Myocyte (in vitro differentiated cells): ENCODE data around the gene GTSF1L. TPM values are rescaled to one million over a fixed set of nuclear protein-coding genes. Genes with fewer than 3 reads are reported as not detected.

Source experiments
- total RNA-seq: library from RNA; depleted of rRNA; stranded (reverse); fragments of >200 nt; gene quantifications from 2 replicates; pipeline ENCODE4 v1.2.3, GENCODE V29; 2014

The GTSF1L gene
- total RNA-seq, 1 donor from 2014 or later, result not detected

Other genes starting within 250 kb of the GTSF1L start
- 8.3 and 22.9 TPM in 2 replicates for gene L3MBTL1, start 219.3 kb downstream of the GTSF1L start, total RNA-seq
- gene SGK2, start 168.0 kb downstream of the GTSF1L start, total RNA-seq, result 0.19 and 1.7 TPM in 2 replicates
- gene IFT52, start 136.1 kb downstream of the GTSF1L start, total RNA-seq, result 13.6 and 17.4 TPM in 2 replicates
- 0.16 and 0.21 TPM in 2 replicates for gene MYBL2, start 59.9 kb downstream of the GTSF1L start, total RNA-seq
- 0.16 and 0.70 TPM in 2 replicates for gene TOX2, start 187.8 kb upstream of the GTSF1L start, total RNA-seq